Measurements from ENCODE around the gene TMEM40.

Gene TMEM40, protein sequence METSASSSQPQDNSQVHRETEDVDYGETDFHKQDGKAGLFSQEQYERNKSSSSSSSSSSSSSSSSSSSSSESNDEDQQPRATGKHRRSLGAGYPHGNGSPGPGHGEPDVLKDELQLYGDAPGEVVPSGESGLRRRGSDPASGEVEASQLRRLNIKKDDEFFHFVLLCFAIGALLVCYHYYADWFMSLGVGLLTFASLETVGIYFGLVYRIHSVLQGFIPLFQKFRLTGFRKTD

DNA sequence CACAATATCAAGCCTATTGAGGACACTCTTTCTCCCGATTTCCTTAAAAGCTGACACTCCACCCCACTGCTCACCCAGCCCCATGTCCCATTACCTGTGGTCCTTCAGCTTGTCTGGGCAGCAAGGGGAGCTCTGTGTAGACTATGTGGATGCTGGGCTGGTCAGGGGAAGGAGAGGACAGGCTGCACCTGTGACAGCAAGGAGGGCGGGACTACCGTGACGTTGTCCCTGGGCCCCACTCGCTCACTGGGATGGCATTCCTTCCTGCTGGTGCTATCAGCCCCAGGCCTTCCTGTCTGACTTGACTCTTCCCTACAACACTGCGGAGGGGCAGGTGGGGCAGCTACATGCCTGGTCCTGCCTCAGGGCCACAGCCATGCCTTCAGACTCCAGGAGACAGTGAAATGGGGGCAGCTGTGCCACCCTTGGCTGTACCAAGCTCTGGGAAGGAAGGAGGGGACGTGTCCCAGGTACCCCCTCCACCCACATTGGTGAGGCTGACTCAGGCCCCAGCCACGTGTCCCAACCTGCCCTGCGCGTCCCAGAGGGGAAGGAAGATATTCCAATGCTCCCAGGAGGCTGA, at the start of gene TMEM40:
Gene TMEM40 (minus strand): TSS at position 163 of the 583 bp plus-strand sequence. CDS start 9,427 bp downstream, outside the sequence.
- peaks cover 2 to 19% (median 12%) of the 10 kb centered on the region in 5 donors for H3K4me1 ChIP-seq (ENCODE audit: control insufficient read depth in 5 of 5, insufficient read depth in 5 of 5, low read length in 5 of 5)
- H3K9me3 ChIP-seq (ENCODE audit: control insufficient read depth in 5 of 5, low read length in 5 of 5), result no peaks in the 10 kb centered on the region
- H3K36me3 ChIP-seq (ENCODE audit: control insufficient read depth in 5 of 5, insufficient read depth in 5 of 5, low read length in 5 of 5), result no peaks in the 10 kb centered on the region
- peak within 1 kb of the TSS in 4 of 5 donors; percentile 41 to 64 (median 63) for H3K9ac ChIP-seq (ENCODE audit: low read length in 5 of 5)
- H3K27me3 ChIP-seq (ENCODE audit: control insufficient read depth in 5 of 5, insufficient read depth in 4 of 5, low read length in 5 of 5), result no peaks in the 10 kb centered on the region
- H3K4me3 ChIP-seq (ENCODE audit: low read depth in 1 of 5, low read length in 5 of 5), result no peak within 1 kb of the TSS
- H3K27ac ChIP-seq (ENCODE audit: low read depth, low read length), result peak within 1 kb of the TSS; percentile 26

GRCh38 chr3:12808587-12808986, 49.5 kb upstream of the TMEM40 start:
- Histone ChIP-seq H3K27ac (ENCODE audit: low read depth, low read length) (no peak overlapping the region), H3K4me1 (ENCODE audit: control insufficient read depth in 5 of 5, insufficient read depth in 5 of 5, low read length in 5 of 5) (peaks cover 0 to 15% (median 13%) of the 10 kb centered on the region in 5 donors), H3K9ac (ENCODE audit: low read length in 5 of 5) (no peak overlapping the region), H3K9me3 (ENCODE audit: control insufficient read depth in 5 of 5, low read length in 5 of 5) (no peaks in the 10 kb centered on the region), H3K4me3 (ENCODE audit: low read depth in 1 of 5, low read length in 5 of 5) (no peak overlapping the region), H3K36me3 (ENCODE audit: control insufficient read depth in 5 of 5, insufficient read depth in 5 of 5, low read length in 5 of 5) (peaks cover 0 to 6% (median 2%) of the 10 kb centered on the region in 5 donors), H3K27me3 (ENCODE audit: control insufficient read depth in 5 of 5, insufficient read depth in 4 of 5, low read length in 5 of 5) (no peaks in the 10 kb centered on the region)

GRCh38 chr3:12807601-12808359, 48.7 kb upstream of the TMEM40 start:
- Histone ChIP-seq H3K4me3 (ENCODE audit: low read depth in 1 of 5, low read length in 5 of 5) (no peak overlapping the region), H3K36me3 (ENCODE audit: control insufficient read depth in 5 of 5, insufficient read depth in 5 of 5, low read length in 5 of 5) (peaks cover 0 to 10% (median 5%) of the 10 kb centered on the region in 5 donors), H3K9me3 (ENCODE audit: control insufficient read depth in 5 of 5, low read length in 5 of 5) (no peaks in the 10 kb centered on the region), H3K4me1 (ENCODE audit: control insufficient read depth in 5 of 5, insufficient read depth in 5 of 5, low read length in 5 of 5) (peaks cover 0 to 15% (median 13%) of the 10 kb centered on the region in 5 donors), H3K27ac (ENCODE audit: low read depth, low read length) (no peak overlapping the region), H3K27me3 (ENCODE audit: control insufficient read depth in 5 of 5, insufficient read depth in 4 of 5, low read length in 5 of 5) (no peaks in the 10 kb centered on the region), H3K9ac (ENCODE audit: low read length in 5 of 5) (no peak overlapping the region)

DNA sequence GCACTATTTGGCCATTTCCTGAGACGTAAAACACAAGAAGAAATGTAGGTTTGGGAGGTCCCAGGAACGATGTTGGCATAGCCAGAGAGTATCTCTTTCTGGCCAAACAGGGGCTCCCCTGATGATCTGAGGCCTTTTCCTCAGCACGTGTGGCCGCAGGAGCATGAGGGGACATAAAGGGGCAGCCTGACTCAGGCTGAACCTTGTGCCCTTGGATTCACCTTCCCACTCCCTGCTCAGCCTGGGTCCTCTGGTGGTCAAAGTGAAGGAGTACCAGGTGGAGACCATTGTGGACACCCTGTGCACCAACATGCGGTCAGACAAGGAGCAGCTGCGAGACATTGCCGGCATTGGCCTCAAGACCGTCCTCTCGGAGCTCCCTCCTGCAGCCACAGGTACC, 48.0 kb upstream of the TMEM40 start:
- Histone ChIP-seq H3K36me3 (ENCODE audit: control insufficient read depth in 5 of 5, insufficient read depth in 5 of 5, low read length in 5 of 5) (peaks cover 0 to 10% (median 5%) of the 10 kb centered on the region in 5 donors), H3K27me3 (ENCODE audit: control insufficient read depth in 5 of 5, insufficient read depth in 4 of 5, low read length in 5 of 5) (no peaks in the 10 kb centered on the region), H3K4me3 (ENCODE audit: low read depth in 1 of 5, low read length in 5 of 5) (no peak overlapping the region), H3K4me1 (ENCODE audit: control insufficient read depth in 5 of 5, insufficient read depth in 5 of 5, low read length in 5 of 5) (peaks cover 0 to 15% (median 13%) of the 10 kb centered on the region in 5 donors), H3K27ac (ENCODE audit: low read depth, low read length) (no peak overlapping the region), H3K9me3 (ENCODE audit: control insufficient read depth in 5 of 5, low read length in 5 of 5) (no peaks in the 10 kb centered on the region), H3K9ac (ENCODE audit: low read length in 5 of 5) (no peak overlapping the region)

DNA sequence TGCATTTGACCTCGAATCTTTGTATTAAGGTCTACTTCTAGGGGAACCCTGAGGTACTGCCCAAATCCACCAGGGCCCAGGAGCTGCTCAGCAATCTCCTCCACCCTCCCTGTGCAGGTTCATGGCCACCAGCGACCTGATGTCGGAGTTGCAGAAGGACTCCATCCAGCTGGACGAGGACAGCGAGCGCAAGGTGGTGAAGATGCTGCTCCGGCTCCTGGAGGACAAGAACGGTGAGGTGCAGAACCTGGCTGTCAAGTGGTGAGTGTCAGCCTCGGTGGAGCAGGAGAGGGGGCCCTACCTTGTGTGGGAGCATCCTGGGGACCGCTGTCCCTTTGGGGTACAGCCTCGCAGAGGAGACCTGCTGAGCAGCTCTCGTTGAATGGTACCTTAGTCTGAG, 44.3 kb upstream of the TMEM40 start:
- Histone ChIP-seq H3K27ac (ENCODE audit: low read depth, low read length) (no peak overlapping the region), H3K36me3 (ENCODE audit: control insufficient read depth in 5 of 5, insufficient read depth in 5 of 5, low read length in 5 of 5) (peaks cover 0 to 10% (median 5%) of the 10 kb centered on the region in 5 donors), H3K27me3 (ENCODE audit: control insufficient read depth in 5 of 5, insufficient read depth in 4 of 5, low read length in 5 of 5) (no peaks in the 10 kb centered on the region), H3K4me3 (ENCODE audit: low read depth in 1 of 5, low read length in 5 of 5) (no peak overlapping the region), H3K9me3 (ENCODE audit: control insufficient read depth in 5 of 5, low read length in 5 of 5) (no peaks in the 10 kb centered on the region), H3K9ac (ENCODE audit: low read length in 5 of 5) (no peak overlapping the region), H3K4me1 (ENCODE audit: control insufficient read depth in 5 of 5, insufficient read depth in 5 of 5, low read length in 5 of 5) (no peaks in the 10 kb centered on the region)

GRCh38 chr3:12799525-12800440, 40.7 kb upstream of the TMEM40 start:
- no peaks in the 10 kb centered on the region for H3K27me3 ChIP-seq (ENCODE audit: control insufficient read depth in 5 of 5, insufficient read depth in 4 of 5, low read length in 5 of 5)
- no peak overlapping the region for H3K9ac ChIP-seq (ENCODE audit: low read length in 5 of 5)
- H3K4me1 ChIP-seq (ENCODE audit: control insufficient read depth in 5 of 5, insufficient read depth in 5 of 5, low read length in 5 of 5), result peaks cover 0 to 12% (median 10%) of the 10 kb centered on the region in 5 donors
- H3K4me3 ChIP-seq (ENCODE audit: low read depth in 1 of 5, low read length in 5 of 5), result no peak overlapping the region
- no peaks in the 10 kb centered on the region for H3K9me3 ChIP-seq (ENCODE audit: control insufficient read depth in 5 of 5, low read length in 5 of 5)
- no peak overlapping the region for H3K27ac ChIP-seq (ENCODE audit: low read depth, low read length)
- H3K36me3 ChIP-seq (ENCODE audit: control insufficient read depth in 5 of 5, insufficient read depth in 5 of 5, low read length in 5 of 5), result peaks cover 0 to 10% (median 5%) of the 10 kb centered on the region in 5 donors

DNA sequence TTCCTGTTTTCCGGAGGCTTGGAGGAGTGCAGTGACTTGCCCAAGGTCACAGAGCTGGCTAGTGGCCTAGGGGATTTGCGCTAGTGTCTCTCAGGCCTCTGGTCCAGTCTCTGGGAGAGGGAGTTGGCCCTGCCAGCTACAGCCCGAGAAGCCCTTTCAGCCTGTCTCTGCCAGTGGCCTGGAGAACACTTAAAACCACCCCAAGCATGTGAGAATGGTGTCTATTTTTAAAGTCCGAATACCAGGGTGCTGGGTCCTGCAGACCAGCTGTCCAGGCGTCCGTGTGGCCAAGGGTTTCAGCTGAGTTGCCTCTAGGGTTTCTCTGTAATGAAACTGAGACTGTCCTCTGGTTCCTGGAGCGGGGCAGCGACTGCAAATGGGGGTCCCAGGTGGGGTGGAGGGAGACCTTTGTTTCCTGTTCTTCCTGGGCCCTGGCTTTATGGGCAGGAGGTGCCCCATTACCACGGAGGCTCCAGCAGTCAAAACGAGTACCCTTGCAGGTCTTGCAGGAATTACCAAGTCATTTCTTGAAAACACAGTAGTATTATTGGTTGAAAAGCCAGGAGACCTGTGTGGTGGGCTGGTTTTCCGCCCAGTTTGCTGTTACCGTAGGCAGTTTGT, 39.6 kb upstream of the TMEM40 start:
- peaks cover 0 to 5% (median 4%) of the 10 kb centered on the region in 5 donors for H3K36me3 ChIP-seq (ENCODE audit: control insufficient read depth in 5 of 5, insufficient read depth in 5 of 5, low read length in 5 of 5)
- no peak overlapping the region for H3K4me3 ChIP-seq (ENCODE audit: low read depth in 1 of 5, low read length in 5 of 5)
- no peaks in the 10 kb centered on the region for H3K27me3 ChIP-seq (ENCODE audit: control insufficient read depth in 5 of 5, insufficient read depth in 4 of 5, low read length in 5 of 5)
- no peak overlapping the region for H3K9ac ChIP-seq (ENCODE audit: low read length in 5 of 5)
- no peaks in the 10 kb centered on the region for H3K9me3 ChIP-seq (ENCODE audit: control insufficient read depth in 5 of 5, low read length in 5 of 5)
- peaks cover 0 to 12% (median 10%) of the 10 kb centered on the region in 5 donors for H3K4me1 ChIP-seq (ENCODE audit: control insufficient read depth in 5 of 5, insufficient read depth in 5 of 5, low read length in 5 of 5)
- H3K27ac ChIP-seq (ENCODE audit: low read depth, low read length), result no peak overlapping the region

DNA sequence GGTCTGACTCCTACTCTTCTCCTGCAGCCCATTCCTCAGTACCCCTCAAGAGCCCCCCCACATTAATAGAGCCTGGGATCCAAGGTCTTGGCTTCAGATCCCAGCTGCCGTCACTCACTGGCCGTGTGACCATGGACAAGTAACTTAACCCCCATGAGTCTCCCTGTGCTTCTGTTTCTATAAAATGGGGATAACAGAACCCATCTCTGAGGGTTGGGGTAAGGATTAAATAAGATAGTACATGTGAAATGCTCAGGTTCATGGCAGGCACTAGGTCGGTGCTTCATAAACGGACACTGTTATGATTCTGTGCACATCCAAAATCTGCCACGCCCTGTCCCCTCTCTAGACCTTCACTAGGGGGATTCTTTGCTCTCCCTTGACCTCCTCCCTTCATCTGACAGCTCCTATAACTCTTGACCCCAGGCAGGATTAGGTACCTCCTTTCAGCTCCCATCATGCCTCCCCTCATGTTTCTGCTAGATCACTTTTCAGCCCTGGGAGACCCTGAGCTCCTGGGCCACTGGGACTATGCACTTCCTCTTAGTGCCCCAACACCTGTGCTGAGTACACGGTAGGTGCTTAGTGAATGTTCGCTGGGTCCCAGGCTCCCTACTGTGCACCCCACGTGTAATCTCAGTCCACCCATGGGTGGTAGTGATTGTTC, 39.0 kb upstream of the TMEM40 start:
- Histone ChIP-seq H3K9me3 (ENCODE audit: control insufficient read depth in 5 of 5, low read length in 5 of 5) (no peaks in the 10 kb centered on the region), H3K27me3 (ENCODE audit: control insufficient read depth in 5 of 5, insufficient read depth in 4 of 5, low read length in 5 of 5) (no peaks in the 10 kb centered on the region), H3K36me3 (ENCODE audit: control insufficient read depth in 5 of 5, insufficient read depth in 5 of 5, low read length in 5 of 5) (no peaks in the 10 kb centered on the region), H3K4me1 (ENCODE audit: control insufficient read depth in 5 of 5, insufficient read depth in 5 of 5, low read length in 5 of 5) (peaks cover 0 to 12% (median 10%) of the 10 kb centered on the region in 5 donors), H3K4me3 (ENCODE audit: low read depth in 1 of 5, low read length in 5 of 5) (no peak overlapping the region), H3K27ac (ENCODE audit: low read depth, low read length) (no peak overlapping the region), H3K9ac (ENCODE audit: low read length in 5 of 5) (no peak overlapping the region)
